NCI-H2171 treated with DMSO at 0.1 percent for 48 hours (cell line): ENCODE data around the gene C1GALT1.
"Not testable (repeated sequence)": the region's sequence is repeated elsewhere in the genome, so short reads cannot be mapped to it uniquely, and the experiment has no call there.

Experiments
- DNase-seq: peaks from one replicate; lab custom pipeline; 2025; lab: John Stamatoyannopoulos, UW

C1GALT1 gene

GRCh38 chr7:7182156-7183060 lies at the start of gene C1GALT1:
C1GALT1 (plus strand) TSS chr7:7182544; CDS start chr7:7234320, 51,776 bp downstream.
- peak; percentile 97 for DNase-seq

- no peak for DNase-seq
Observed at GRCh38 chr7:7134046-7134445, 48.3 kb upstream of the C1GALT1 start.

GRCh38 chr7:7135074-7135473 lies 47.3 kb upstream of the C1GALT1 start:
- DNase-seq, result no peak

- not testable (repeated sequence) for DNase-seq
Observed at GRCh38 chr7:7135924-7136323, 46.4 kb upstream of the C1GALT1 start.

GRCh38 chr7:7136466-7137381 lies 45.6 kb upstream of the C1GALT1 start:
- DNase-seq, result no peak

GRCh38 chr7:7138897-7139296 lies 43.4 kb upstream of the C1GALT1 start:
- DNase-seq, result no peak

- not testable (repeated sequence) for DNase-seq
Observed at GRCh38 chr7:7143404-7143803, 38.9 kb upstream of the C1GALT1 start.

GRCh38 chr7:7145151-7145550 lies 37.2 kb upstream of the C1GALT1 start:
- not testable (repeated sequence) for DNase-seq

GRCh38 chr7:7146837-7147236 lies 35.5 kb upstream of the C1GALT1 start:
- no peak for DNase-seq

- DNase-seq, result no peak
Observed at GRCh38 chr7:7148798-7149481, 33.4 kb upstream of the C1GALT1 start.

GRCh38 chr7:7151285-7151684 lies 31.1 kb upstream of the C1GALT1 start:
- no peak for DNase-seq

GRCh38 chr7:7151865-7152264 lies 30.5 kb upstream of the C1GALT1 start:
- DNase-seq, result no peak

- DNase-seq, result no peak
Observed at GRCh38 chr7:7152315-7152714, 30.0 kb upstream of the C1GALT1 start.

- DNase-seq, result not testable (repeated sequence)
Observed at GRCh38 chr7:7154355-7154754, 28.0 kb upstream of the C1GALT1 start.

- DNase-seq, result no peak
Observed at GRCh38 chr7:7156663-7157062, 25.7 kb upstream of the C1GALT1 start.

GRCh38 chr7:7157177-7157886 lies 25.0 kb upstream of the C1GALT1 start:
- DNase-seq, result no peak

GRCh38 chr7:7157887-7158271 lies 24.5 kb upstream of the C1GALT1 start:
- DNase-seq, result no peak

GRCh38 chr7:7159063-7159658 lies 23.2 kb upstream of the C1GALT1 start:
- no peak for DNase-seq

- no peak for DNase-seq
Observed at GRCh38 chr7:7164591-7164990, 17.8 kb upstream of the C1GALT1 start.

- no peak for DNase-seq
Observed at GRCh38 chr7:7165372-7165771, 17.0 kb upstream of the C1GALT1 start.

GRCh38 chr7:7166318-7166717 lies 16.0 kb upstream of the C1GALT1 start:
- DNase-seq, result no peak
